ENCODE measurements around the gene STX1B. TPM values are rescaled to one million over a fixed set of nuclear protein-coding genes. Genes with fewer than 3 reads are reported as not detected.
A peak's percentile ranks its signal among the peaks of the same experiment; 100 is the strongest.

Gene STX1B
- total RNA-seq, 1 experiment from 2014 or later = 15.9 TPM

GRCh38 chr16:31032736-31033708 is 22.6 kb upstream of the STX1B start, which contains the start of gene STX4 (continued):
- TF ChIP-seq JUN (CRISPR knock-in tag; IDR thresholded peaks at IDR 0.05) (peak; percentile 92), ELF4 (CRISPR knock-in tag; IDR thresholded peaks at IDR 0.05; ENCODE audit: low read depth) (no peak), ZSCAN18 (CRISPR knock-in tag; IDR thresholded peaks at IDR 0.05) (no peak), ZNF425 (CRISPR knock-in tag; conservative IDR thresholded peaks at IDR 0.05) (no peak), ESRRA (CRISPR knock-in tag; IDR thresholded peaks at IDR 0.05; ENCODE audit: borderline replicate concordance) (0 out of 2 replicates have a peak, but pooled peaks have one; percentile 71), ATF1 (CRISPR knock-in tag; IDR thresholded peaks at IDR 0.05) (no peak), ETV6 (CRISPR knock-in tag; IDR thresholded peaks at IDR 0.05) (peak; percentile 89; the same call in 1 of the 2 replicates), ZNF416 (CRISPR knock-in tag; IDR thresholded peaks at IDR 0.05) (no peak), ZNF232 (CRISPR knock-in tag; IDR thresholded peaks at IDR 0.05) (peak; percentile 97), TEAD4 (CRISPR knock-in tag; IDR thresholded peaks at IDR 0.05) (no peak), KAT7 (CRISPR knock-in tag; IDR thresholded peaks at IDR 0.05; ENCODE audit: borderline replicate concordance) (no peak), ZNF219 (CRISPR knock-in tag; IDR thresholded peaks at IDR 0.05; ENCODE audit: borderline replicate concordance) (0 out of 2 replicates have a peak, but pooled peaks have one; percentile 27), E2F5 (CRISPR knock-in tag; IDR thresholded peaks at IDR 0.05) (0 out of 2 replicates have a peak, but pooled peaks have one; percentile 56), SMAD4 (CRISPR knock-in tag; IDR thresholded peaks at IDR 0.05) (no peak), FOXP1 (CRISPR knock-in tag; IDR thresholded peaks at IDR 0.05; ENCODE audit: borderline replicate concordance) (peak; percentile 93; the same call in 1 of the 2 replicates)
- TF ChIP-seq, protein P1, sequence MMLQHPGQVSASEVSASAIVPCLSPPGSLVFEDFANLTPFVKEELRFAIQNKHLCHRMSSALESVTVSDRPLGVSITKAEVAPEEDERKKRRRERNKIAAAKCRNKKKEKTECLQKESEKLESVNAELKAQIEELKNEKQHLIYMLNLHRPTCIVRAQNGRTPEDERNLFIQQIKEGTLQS (CRISPR knock-in tag; conservative IDR thresholded peaks at IDR 0.05) = no peak
- TF ChIP-seq, protein P2, sequence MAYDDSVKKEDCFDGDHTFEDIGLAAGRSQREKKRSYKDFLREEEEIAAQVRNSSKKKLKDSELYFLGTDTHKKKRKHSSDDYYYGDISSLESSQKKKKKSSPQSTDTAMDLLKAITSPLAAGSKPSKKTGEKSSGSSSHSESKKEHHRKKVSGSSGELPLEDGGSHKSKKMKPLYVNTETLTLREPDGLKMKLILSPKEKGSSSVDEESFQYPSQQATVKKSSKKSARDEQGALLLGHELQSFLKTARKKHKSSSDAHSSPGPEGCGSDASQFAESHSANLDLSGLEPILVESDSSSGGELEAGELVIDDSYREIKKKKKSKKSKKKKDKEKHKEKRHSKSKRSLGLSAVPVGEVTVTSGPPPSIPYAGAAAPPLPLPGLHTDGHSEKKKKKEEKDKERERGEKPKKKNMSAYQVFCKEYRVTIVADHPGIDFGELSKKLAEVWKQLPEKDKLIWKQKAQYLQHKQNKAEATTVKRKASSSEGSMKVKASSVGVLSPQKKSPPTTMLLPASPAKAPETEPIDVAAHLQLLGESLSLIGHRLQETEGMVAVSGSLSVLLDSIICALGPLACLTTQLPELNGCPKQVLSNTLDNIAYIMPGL (CRISPR knock-in tag; IDR thresholded peaks at IDR 0.05) = no peak; the same call in 1 of the 2 replicates

DNA sequence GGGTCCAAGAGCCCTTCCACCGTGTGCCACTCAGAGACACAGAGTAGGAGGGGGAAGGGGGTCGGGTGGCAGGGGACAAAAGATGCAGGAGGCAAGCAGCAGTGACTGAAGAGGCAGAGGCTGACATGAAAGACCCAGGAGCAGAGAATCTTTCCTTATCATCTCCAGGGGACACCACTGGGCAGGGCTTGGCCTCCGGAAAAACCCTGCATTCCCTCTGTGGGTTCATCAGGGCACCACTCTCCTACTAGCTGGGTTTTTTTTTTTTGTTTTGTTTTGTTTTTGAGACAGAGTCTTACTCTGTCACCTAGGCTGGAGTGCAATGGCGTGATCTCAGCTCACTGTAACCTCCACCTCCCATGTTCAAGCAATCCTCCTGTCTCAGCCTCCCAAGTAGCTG is 20.8 kb upstream of the STX1B start:
- H3K4me3 Mint-ChIP-seq = no peak overlapping the region
- H3K27ac Mint-ChIP-seq = no peak overlapping the region
- CTCF ChIA-PET = interaction anchor here (0.8 to 1.1 kb wide), 2 partner anchors 11 to 47 kb away, joined by 3 read pairs; no protein-coding TSS in a partner anchor
- H3K27me3 Mint-ChIP-seq (ENCODE audit: low read depth) = no peaks in the 10 kb centered on the region; the same call in 1 of the 2 replicates
- ATAC-seq (no peak), DNase-seq (ENCODE audit: low spot score) (no peak)
- H3K36me3 Mint-ChIP-seq = no peaks in the 10 kb centered on the region
- POLR2A ChIA-PET = no interaction called here
- H3K4me1 Mint-ChIP-seq = no peaks in the 10 kb centered on the region
- no peaks in the 10 kb centered on the region for H3K9me3 Mint-ChIP-seq
- TF ChIP-seq ETV6 (CRISPR knock-in tag; IDR thresholded peaks at IDR 0.05) = no peak
- TF ChIP-seq JAZF1 (CRISPR knock-in tag; IDR thresholded peaks at IDR 0.05) = no peak
- no peak for TF ChIP-seq GTF2I (CRISPR knock-in tag; conservative IDR thresholded peaks at IDR 0.05)
- no peak for TF ChIP-seq RELA (CRISPR knock-in tag; IDR thresholded peaks at IDR 0.05; ENCODE audit: borderline replicate concordance)
- TF ChIP-seq, protein P3, sequence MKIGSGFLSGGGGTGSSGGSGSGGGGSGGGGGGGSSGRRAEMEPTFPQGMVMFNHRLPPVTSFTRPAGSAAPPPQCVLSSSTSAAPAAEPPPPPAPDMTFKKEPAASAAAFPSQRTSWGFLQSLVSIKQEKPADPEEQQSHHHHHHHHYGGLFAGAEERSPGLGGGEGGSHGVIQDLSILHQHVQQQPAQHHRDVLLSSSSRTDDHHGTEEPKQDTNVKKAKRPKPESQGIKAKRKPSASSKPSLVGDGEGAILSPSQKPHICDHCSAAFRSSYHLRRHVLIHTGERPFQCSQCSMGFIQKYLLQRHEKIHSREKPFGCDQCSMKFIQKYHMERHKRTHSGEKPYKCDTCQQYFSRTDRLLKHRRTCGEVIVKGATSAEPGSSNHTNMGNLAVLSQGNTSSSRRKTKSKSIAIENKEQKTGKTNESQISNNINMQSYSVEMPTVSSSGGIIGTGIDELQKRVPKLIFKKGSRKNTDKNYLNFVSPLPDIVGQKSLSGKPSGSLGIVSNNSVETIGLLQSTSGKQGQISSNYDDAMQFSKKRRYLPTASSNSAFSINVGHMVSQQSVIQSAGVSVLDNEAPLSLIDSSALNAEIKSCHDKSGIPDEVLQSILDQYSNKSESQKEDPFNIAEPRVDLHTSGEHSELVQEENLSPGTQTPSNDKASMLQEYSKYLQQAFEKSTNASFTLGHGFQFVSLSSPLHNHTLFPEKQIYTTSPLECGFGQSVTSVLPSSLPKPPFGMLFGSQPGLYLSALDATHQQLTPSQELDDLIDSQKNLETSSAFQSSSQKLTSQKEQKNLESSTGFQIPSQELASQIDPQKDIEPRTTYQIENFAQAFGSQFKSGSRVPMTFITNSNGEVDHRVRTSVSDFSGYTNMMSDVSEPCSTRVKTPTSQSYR (CRISPR knock-in tag; IDR thresholded peaks at IDR 0.05) = no peak
- no peak for TF ChIP-seq ERG (CRISPR knock-in tag; IDR thresholded peaks at IDR 0.05)
- TF ChIP-seq, protein P4, sequence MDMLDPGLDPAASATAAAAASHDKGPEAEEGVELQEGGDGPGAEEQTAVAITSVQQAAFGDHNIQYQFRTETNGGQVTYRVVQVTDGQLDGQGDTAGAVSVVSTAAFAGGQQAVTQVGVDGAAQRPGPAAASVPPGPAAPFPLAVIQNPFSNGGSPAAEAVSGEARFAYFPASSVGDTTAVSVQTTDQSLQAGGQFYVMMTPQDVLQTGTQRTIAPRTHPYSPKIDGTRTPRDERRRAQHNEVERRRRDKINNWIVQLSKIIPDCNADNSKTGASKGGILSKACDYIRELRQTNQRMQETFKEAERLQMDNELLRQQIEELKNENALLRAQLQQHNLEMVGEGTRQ (CRISPR knock-in tag; IDR thresholded peaks at IDR 0.05) = no peak

Data from WTC11 (cell line).